ENCODE results near the gene AP3M1.

The AP3M1 gene

DNA sequence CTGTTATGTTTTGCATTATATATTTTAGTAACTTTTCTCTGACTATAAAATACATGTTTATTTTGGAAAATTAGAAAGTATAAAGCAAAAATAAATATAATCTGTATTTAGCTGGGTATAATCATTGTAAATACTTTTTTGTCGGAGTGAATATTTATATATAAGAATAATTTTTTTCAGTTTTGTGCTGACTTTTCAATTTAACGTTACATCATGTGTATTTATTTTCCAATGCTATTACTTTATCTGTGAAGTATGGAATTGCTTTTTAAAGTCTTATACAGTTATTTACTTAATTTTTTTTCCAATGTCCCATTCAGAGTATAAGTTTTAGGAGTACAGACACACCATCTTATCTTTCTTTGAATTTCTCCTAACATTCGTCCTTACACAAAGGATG, 15.2 kb downstream of the AP3M1 start:
- H3K4ac ChIP-seq (ENCODE audit: low read depth, low read length): no peak overlapping the region

DNA sequence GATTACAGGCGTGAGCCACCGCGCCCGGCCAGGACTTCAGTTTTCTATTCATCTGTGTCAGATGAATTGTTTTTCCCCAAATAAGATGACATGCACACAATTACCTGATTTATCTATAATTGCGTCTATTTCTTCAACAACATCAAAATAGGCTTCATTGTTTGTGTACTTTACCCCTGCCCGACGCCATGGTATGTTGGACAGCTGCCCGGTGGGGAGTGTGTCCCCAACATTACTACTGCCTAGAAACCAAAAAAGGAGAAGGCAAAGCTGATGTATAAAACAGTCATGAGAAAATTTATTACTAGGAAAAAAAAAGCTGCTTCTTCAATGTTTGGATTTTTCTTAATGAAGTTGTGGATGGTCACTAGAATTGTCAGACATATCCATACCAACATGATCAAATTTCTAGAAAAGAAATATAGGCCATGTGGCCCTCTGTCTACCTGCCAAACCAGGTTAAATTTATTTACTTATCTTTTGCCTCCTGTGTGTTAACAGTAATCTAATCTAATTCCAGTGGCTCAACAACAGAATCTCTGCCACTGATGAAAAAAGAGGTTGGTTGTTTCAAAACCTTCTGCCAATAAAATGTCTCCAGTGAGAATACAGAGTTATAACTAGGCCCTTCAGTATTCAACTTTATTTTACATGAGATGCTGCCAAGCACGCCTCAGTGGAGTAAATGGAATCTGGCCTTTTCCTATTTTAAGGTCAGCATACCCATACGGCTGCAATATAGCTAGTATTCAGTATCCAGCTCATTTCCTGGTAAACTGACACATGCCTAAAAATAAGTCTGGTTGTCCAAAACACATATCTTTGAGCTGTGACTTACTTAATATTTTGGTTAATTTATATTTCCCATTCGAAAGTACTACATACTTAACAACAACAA, 16.5 kb downstream of the AP3M1 start:
- H3K14ac ChIP-seq (ENCODE audit: low read length): no peak overlapping the region
- H3K9ac ChIP-seq (ENCODE audit: low read length): no peak overlapping the region
- no peaks in the 10 kb centered on the region for H3K79me1 ChIP-seq (ENCODE audit: low read length)
- no peak overlapping the region for H3K4ac ChIP-seq (ENCODE audit: low read depth, low read length)
- H4K8ac ChIP-seq (ENCODE audit: low read depth, low read length): no peak overlapping the region
- H2BK120ac ChIP-seq (ENCODE audit: insufficient read depth, low read length, poor library complexity): no peak overlapping the region
- no peak overlapping the region for H2BK5ac ChIP-seq (ENCODE audit: low read depth, low read length, poor library complexity)
- H3K18ac ChIP-seq (ENCODE audit: low read length): no peak overlapping the region
- no peak overlapping the region for H2AFZ ChIP-seq (ENCODE audit: insufficient read depth, low read length, poor library complexity)
- H2BK12ac ChIP-seq (ENCODE audit: low read length): no peak overlapping the region
- no peak overlapping the region for H3K4me3 ChIP-seq (ENCODE audit: low read depth, low read length)
- H4K91ac ChIP-seq (ENCODE audit: low read depth, low read length): no peak overlapping the region
- no CpG with 5 or more reads among the region's 11 CpGs for WGBS (ENCODE audit: extremely low coverage, insufficient coverage, insufficient read length)
- no peak overlapping the region for H2AK5ac ChIP-seq (ENCODE audit: low read length)
- H3K4me2 ChIP-seq (ENCODE audit: low read length): no peak overlapping the region
- H4K12ac ChIP-seq (ENCODE audit: low read depth, low read length): no peak overlapping the region
- no peaks in the 10 kb centered on the region for H3K79me2 ChIP-seq (ENCODE audit: control insufficient read depth, insufficient read depth, low read length, poor library complexity)
- DNase-seq: no peak
- no peak overlapping the region for H3K23ac ChIP-seq (ENCODE audit: low read length)
- H3K9me3 ChIP-seq (ENCODE audit: insufficient read depth, low read depth, low read length): no peaks in the 10 kb centered on the region
- peaks cover 27 to 28% of the 10 kb centered on the region in 2 experiments for H3K36me3 ChIP-seq (ENCODE audit: control insufficient read depth in 1 of 2, insufficient read depth in 2 of 2, low read length in 2 of 2)
- H3K4me1 ChIP-seq (ENCODE audit: control insufficient read depth in 1 of 2, insufficient read depth in 2 of 2, low read length in 2 of 2): no peaks in the 10 kb centered on the region
- no peak overlapping the region for H3K27ac ChIP-seq (ENCODE audit: low read depth, low read length)
- H3K27me3 ChIP-seq (ENCODE audit: insufficient read depth, low read length): no peaks in the 10 kb centered on the region

More for the DNA sequence above, 15.2 kb downstream of the AP3M1 start:
- Histone ChIP-seq H2BK12ac (ENCODE audit: low read length) (no peak overlapping the region), H3K14ac (ENCODE audit: low read length) (no peak overlapping the region), H3K36me3 (ENCODE audit: control insufficient read depth in 1 of 2, insufficient read depth in 2 of 2, low read length in 2 of 2) (peaks cover 27 to 28% of the 10 kb centered on the region in 2 experiments), H3K23ac (ENCODE audit: low read length) (no peak overlapping the region), H4K12ac (ENCODE audit: low read depth, low read length) (no peak overlapping the region), H2AK5ac (ENCODE audit: low read length) (no peak overlapping the region), H2AFZ (ENCODE audit: insufficient read depth, low read length, poor library complexity) (no peak overlapping the region), H3K4me1 (ENCODE audit: control insufficient read depth in 1 of 2, insufficient read depth in 2 of 2, low read length in 2 of 2) (no peaks in the 10 kb centered on the region), H3K27me3 (ENCODE audit: insufficient read depth, low read length) (no peaks in the 10 kb centered on the region), H3K27ac (ENCODE audit: low read depth, low read length) (no peak overlapping the region), H4K91ac (ENCODE audit: low read depth, low read length) (no peak overlapping the region), H2BK5ac (ENCODE audit: low read depth, low read length, poor library complexity) (no peak overlapping the region), H4K8ac (ENCODE audit: low read depth, low read length) (no peak overlapping the region), H2BK120ac (ENCODE audit: insufficient read depth, low read length, poor library complexity) (no peak overlapping the region), H3K4me2 (ENCODE audit: low read length) (no peak overlapping the region), H3K9me3 (ENCODE audit: insufficient read depth, low read depth, low read length) (no peaks in the 10 kb centered on the region), H3K79me2 (ENCODE audit: control insufficient read depth, insufficient read depth, low read length, poor library complexity) (no peaks in the 10 kb centered on the region), H3K9ac (ENCODE audit: low read length) (no peak overlapping the region), H3K18ac (ENCODE audit: low read length) (no peak overlapping the region), H3K79me1 (ENCODE audit: low read length) (no peaks in the 10 kb centered on the region), H3K4me3 (ENCODE audit: low read depth, low read length) (no peak overlapping the region)
- no CpG with 5 or more reads among the region's 3 CpGs for WGBS (ENCODE audit: extremely low coverage, insufficient coverage, insufficient read length)
- DNase-seq: no peak

DNA sequence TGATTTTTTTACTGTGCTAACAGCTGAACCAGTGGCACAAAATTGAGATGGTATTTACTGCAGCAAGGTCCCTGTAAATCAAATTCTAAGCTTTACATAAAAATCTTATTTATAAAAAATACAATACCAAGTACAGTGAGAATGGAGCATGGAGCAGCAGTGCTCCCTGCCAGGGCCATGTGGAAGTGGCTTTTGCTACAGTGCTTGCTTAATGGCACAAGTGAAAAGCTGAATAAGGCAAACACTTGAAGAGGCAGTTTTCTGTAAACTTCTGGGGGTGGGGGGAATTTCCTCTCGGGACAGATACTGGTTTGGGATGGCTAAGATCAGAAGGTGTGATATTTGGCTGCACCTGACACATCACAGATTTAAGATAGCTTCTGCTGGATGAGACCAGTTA, 27.5 kb downstream of the AP3M1 start:
- Histone ChIP-seq H2BK120ac (ENCODE audit: insufficient read depth, low read length, poor library complexity) (no peak overlapping the region), H3K14ac (ENCODE audit: low read length) (no peak overlapping the region)

DNA sequence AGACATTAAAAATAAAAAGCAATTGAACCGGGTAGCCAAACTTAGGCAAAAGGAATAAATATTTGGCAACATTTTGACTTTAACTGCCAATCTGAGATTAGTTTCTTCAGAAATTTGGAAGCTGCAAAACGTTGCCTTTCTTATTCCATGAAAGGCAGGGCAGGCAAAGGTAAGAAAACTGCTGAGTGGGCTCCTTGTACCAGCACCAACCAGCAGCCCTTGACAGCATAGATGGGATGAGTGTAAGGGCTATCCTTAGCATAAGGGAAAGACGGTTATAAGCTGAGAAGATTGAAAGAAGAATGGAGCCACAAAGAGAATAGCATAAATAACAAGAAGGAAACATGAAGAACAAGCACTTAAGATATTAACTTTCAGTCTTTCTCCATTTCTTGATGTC, 28.6 kb downstream of the AP3M1 start:
- no peaks in the 10 kb centered on the region for H3K4me1 ChIP-seq (ENCODE audit: control insufficient read depth in 1 of 2, insufficient read depth in 2 of 2, low read length in 2 of 2)
- no CpG with 5 or more reads among the region's 3 CpGs for WGBS (ENCODE audit: extremely low coverage, insufficient coverage, insufficient read length)
- peak; percentile 57 to 77 for DNase-seq

More for the DNA sequence above, 27.5 kb downstream of the AP3M1 start:
- Histone ChIP-seq H3K79me2 (ENCODE audit: control insufficient read depth, insufficient read depth, low read length, poor library complexity) (no peaks in the 10 kb centered on the region), H2AK5ac (ENCODE audit: low read length) (no peak overlapping the region), H3K36me3 (ENCODE audit: control insufficient read depth in 1 of 2, insufficient read depth in 2 of 2, low read length in 2 of 2) (peaks cover 12 to 34% of the 10 kb centered on the region in 2 experiments), H3K18ac (ENCODE audit: low read length) (no peak overlapping the region), H4K91ac (ENCODE audit: low read depth, low read length) (no peak overlapping the region), H3K4me2 (ENCODE audit: low read length) (no peak overlapping the region), H3K4ac (ENCODE audit: low read depth, low read length) (no peak overlapping the region), H3K27ac (ENCODE audit: low read depth, low read length) (no peak overlapping the region), H2AFZ (ENCODE audit: insufficient read depth, low read length, poor library complexity) (no peak overlapping the region), H3K79me1 (ENCODE audit: low read length) (no peaks in the 10 kb centered on the region), H3K9me3 (ENCODE audit: insufficient read depth, low read depth, low read length) (no peaks in the 10 kb centered on the region), H3K9ac (ENCODE audit: low read length) (no peak overlapping the region), H2BK5ac (ENCODE audit: low read depth, low read length, poor library complexity) (no peak overlapping the region), H4K8ac (ENCODE audit: low read depth, low read length) (no peak overlapping the region), H4K12ac (ENCODE audit: low read depth, low read length) (no peak overlapping the region), H3K27me3 (ENCODE audit: insufficient read depth, low read length) (no peaks in the 10 kb centered on the region), H3K4me1 (ENCODE audit: control insufficient read depth in 1 of 2, insufficient read depth in 2 of 2, low read length in 2 of 2) (no peaks in the 10 kb centered on the region), H3K23ac (ENCODE audit: low read length) (no peak overlapping the region), H2BK12ac (ENCODE audit: low read length) (no peak overlapping the region), H3K4me3 (ENCODE audit: low read depth, low read length) (no peak overlapping the region)
- WGBS (ENCODE audit: extremely low coverage, insufficient coverage, insufficient read length): no CpG with 5 or more reads among the region's 1 CpG
- no peak for DNase-seq

More for the DNA sequence above, 28.6 kb downstream of the AP3M1 start:
- Histone ChIP-seq H4K8ac (ENCODE audit: low read depth, low read length) (no peak overlapping the region), H4K12ac (ENCODE audit: low read depth, low read length) (no peak overlapping the region), H2BK120ac (ENCODE audit: insufficient read depth, low read length, poor library complexity) (no peak overlapping the region), H4K91ac (ENCODE audit: low read depth, low read length) (no peak overlapping the region), H3K27me3 (ENCODE audit: insufficient read depth, low read length) (no peaks in the 10 kb centered on the region), H3K23ac (ENCODE audit: low read length) (no peak overlapping the region), H3K9ac (ENCODE audit: low read length) (no peak overlapping the region), H2AK5ac (ENCODE audit: low read length) (no peak overlapping the region), H3K27ac (ENCODE audit: low read depth, low read length) (peak overlapping the region; percentile 3), H3K4me3 (ENCODE audit: low read depth, low read length) (no peak overlapping the region), H3K9me3 (ENCODE audit: insufficient read depth, low read depth, low read length) (no peaks in the 10 kb centered on the region), H2AFZ (ENCODE audit: insufficient read depth, low read length, poor library complexity) (no peak overlapping the region), H3K36me3 (ENCODE audit: control insufficient read depth in 1 of 2, insufficient read depth in 2 of 2, low read length in 2 of 2) (peaks cover 21 to 43% of the 10 kb centered on the region in 2 experiments), H3K4me2 (ENCODE audit: low read length) (no peak overlapping the region), H2BK5ac (ENCODE audit: low read depth, low read length, poor library complexity) (no peak overlapping the region), H3K79me2 (ENCODE audit: control insufficient read depth, insufficient read depth, low read length, poor library complexity) (no peaks in the 10 kb centered on the region), H2BK12ac (ENCODE audit: low read length) (no peak overlapping the region), H3K14ac (ENCODE audit: low read length) (no peak overlapping the region), H3K79me1 (ENCODE audit: low read length) (no peaks in the 10 kb centered on the region), H3K4ac (ENCODE audit: low read depth, low read length) (no peak overlapping the region), H3K18ac (ENCODE audit: low read length) (no peak overlapping the region)
